ENCODE measurements around the gene NPAS2.

- TF ChIP-seq CTCF (conservative IDR thresholded peaks at IDR 0.05 in 1 of 2, IDR thresholded peaks at IDR 0.05 in 1 of 2; ENCODE audit: extremely low read depth in 1 of 2, insufficient read depth in 1 of 2, low read depth in 1 of 2, low read length in 2 of 2) (no peak), EZH2 (IDR thresholded peaks at IDR 0.05; ENCODE audit: borderline replicate concordance, low read length) (no peak)
Measured at GRCh38 chr2:100909534-100910081, 89.7 kb downstream of the NPAS2 start.

Measured in mammary epithelial cell (primary cell).